Stimulated activated naive CD8-positive, alpha-beta T cell treated with anti-CD3 and anti-CD28 coated beads, Interleukin-15, Interleukin-2, amounts not matched to agents 100 ng/mL and 50 ng/mL, for 24 hours (primary cell): ENCODE results near the gene UBE4B.
A peak's percentile ranks its signal among the peaks of the same experiment; 100 is the strongest.
"Not testable (repeated sequence)": the region's sequence is repeated elsewhere in the genome, so short reads cannot be mapped to it uniquely, and the experiment has no call there.

Source experiments
- H3K27ac Mint-ChIP-seq: one replicate; pipeline ENCODE4 v1.8.0; 2021; ENCODE audit warnings: mild to moderate bottlenecking, mixed read lengths
- H3K27me3 Mint-ChIP-seq: one replicate; pipeline ENCODE4 v1.8.0; 2021; ENCODE audit warnings: mixed read lengths
- H3K36me3 Mint-ChIP-seq: one replicate; pipeline ENCODE4 v1.8.0; 2021; ENCODE audit warnings: low read depth, mixed read lengths
- H3K4me1 Mint-ChIP-seq: one replicate; pipeline ENCODE4 v1.8.0; 2021; ENCODE audit warnings: low read depth, mixed read lengths
- H3K4me3 Mint-ChIP-seq: one replicate; pipeline ENCODE4 v1.8.0; 2021; ENCODE audit warnings: mild to moderate bottlenecking, mixed read lengths
- H3K9me3 Mint-ChIP-seq: one replicate; pipeline ENCODE4 v1.8.0; 2021; ENCODE audit warnings: mixed read lengths

UBE4B gene

DNA sequence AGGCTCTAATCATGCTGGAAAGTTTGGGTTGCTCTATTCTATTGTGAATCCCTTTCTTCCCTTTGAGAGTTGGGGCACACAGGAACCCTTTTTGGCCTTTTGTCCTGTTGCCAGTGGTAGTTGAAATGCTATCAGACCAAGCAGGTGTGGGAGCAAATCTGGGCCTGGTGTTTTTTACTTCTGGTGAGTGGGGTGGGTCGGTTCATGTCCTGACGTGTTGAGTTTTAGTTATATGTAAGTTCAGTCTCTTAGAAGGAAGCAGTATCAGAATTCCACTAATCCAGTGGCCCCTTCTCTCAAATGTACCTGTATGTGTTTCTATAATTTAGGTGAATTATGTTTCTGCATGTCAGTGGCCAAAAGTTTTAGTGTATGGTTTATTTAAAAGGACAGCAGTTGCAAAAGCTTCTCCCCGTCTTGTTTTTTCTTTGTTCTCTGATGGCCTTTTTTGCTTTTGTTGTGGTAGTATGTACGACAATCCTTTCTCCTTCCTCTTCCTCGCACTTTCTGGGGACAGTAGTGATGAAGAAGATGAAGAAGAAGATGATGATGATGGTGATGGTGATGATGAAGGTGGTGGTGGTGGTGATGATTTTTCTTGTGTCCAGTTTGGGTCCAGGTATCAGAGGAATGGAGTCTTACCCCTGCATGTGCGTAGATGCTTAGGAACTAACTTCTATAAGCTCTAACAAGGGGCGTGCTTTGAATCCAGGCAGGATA is 74.2 kb downstream of the UBE4B start:
- Mint-ChIP-seq H3K9me3 (no peaks in the 10 kb centered on the region), H3K4me1 (no peaks in the 10 kb centered on the region), H3K27ac (peak overlapping the region; percentile 48), H3K27me3 (no peaks in the 10 kb centered on the region), H3K36me3 (peaks cover 56% of the 10 kb centered on the region), H3K4me3 (no peak overlapping the region)

DNA sequence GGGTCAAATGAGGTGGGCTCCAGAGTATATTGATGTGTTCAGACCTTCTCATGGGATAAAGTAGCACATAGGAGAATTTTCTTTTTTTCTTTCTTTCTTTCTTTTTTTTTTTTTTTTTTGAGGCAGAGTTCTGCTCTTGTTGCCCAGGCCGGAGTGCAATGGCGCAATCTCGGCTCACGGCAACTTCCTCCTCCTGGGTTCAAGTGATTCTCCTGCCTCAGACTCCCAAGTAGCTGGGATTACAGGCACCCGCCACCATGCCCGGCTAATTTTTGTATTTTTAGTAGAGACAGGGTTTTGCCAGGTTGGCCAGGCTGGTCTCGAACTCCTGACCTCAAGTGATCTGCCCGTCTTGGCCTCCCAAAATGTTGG is 74.7 kb downstream of the UBE4B start:
- H3K4me3 Mint-ChIP-seq, H3K27me3 Mint-ChIP-seq, H3K27ac Mint-ChIP-seq, H3K4me1 Mint-ChIP-seq, H3K9me3 Mint-ChIP-seq: not testable (repeated sequence)
- peaks cover 55% of the 10 kb centered on the region for H3K36me3 Mint-ChIP-seq

DNA sequence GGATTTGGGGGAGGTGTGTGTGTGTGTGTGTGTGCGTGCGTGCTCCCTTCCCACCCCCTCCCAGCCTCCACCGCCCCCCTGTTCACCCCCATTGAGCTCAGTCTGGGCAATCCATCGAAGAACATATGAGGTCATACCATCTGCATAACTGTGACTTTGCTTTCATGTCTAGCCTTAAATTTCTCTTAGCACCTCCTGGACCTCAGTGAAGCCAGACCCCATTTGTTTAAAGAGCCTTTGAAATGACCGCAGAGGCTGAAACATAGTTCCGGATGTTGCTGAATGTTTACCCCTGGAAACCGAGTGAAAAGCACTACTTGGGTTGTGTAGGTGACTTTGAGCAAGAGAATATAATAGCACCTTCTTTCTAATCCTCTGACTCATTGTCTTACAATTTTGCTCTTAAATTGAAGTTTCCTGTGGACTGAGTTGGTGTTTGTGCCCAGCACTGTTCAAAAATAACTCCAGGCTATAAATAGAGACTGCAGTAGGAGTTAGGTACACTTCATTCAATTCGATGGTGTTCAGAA is 75.4 kb downstream of the UBE4B start:
- Mint-ChIP-seq H3K27me3 (no peaks in the 10 kb centered on the region), H3K9me3 (no peaks in the 10 kb centered on the region), H3K27ac (no peak overlapping the region), H3K4me1 (no peaks in the 10 kb centered on the region), H3K36me3 (peaks cover 48% of the 10 kb centered on the region), H3K4me3 (no peak overlapping the region)

DNA sequence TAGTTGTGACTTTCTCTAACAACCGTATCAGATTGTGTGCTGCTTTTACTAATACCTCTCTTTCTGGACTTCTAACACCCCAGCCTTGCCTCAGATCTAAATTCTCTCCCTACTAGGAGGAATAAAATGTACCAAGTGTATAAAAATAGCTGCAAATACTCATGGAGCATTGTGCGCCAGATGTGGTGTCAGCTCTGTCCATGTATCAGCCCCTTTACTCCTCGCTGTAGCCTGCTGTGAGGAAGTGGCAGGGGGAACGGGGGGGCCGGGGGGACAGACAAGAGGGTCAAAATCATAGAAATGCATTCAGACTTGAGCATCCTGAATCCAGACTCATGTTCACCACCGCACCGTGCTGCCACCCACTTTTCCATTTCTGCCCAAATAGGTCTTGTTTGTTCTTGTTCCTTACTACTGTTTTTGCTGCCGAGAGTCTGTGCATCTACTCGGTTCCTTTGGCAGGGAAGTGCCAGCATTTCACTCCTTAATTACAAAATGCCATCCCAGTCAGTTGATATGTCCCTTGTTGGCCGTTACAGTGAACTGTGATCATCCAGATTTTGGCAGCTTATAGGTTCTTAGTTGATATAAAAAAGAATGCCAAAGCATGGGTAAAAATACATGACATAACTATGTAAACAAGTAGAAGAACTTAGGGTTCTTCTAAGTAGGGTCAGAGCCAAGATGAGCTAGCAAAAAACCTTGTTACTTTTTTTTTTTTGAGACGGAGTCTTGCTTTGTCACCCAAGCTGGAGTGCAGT is 76.4 kb downstream of the UBE4B start:
- Mint-ChIP-seq H3K27me3 (no peaks in the 10 kb centered on the region), H3K27ac (peak overlapping the region; percentile 11), H3K4me1 (no peaks in the 10 kb centered on the region), H3K9me3 (no peaks in the 10 kb centered on the region), H3K4me3 (no peak overlapping the region), H3K36me3 (peaks cover 46% of the 10 kb centered on the region)

DNA sequence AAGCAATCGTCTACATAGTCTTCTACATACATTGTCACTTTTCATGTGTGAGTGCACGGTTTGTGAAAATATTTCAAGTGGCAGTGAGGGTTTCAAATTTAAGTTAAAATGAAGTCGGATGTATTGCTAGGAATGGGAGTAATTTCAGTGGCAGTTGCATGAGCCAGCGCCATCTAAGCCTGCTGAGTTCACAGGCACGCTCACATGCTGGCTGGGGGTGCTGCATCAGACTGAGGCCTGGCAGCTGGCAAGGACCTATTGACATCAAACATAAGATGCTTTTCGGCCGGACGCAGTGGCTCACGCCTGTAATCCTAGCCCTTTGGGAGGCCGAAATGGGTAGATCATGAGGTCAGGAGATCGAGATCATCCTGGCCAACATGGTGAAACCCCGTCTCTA is 80.7 kb downstream of the UBE4B start:
- no peak overlapping the region for H3K27ac Mint-ChIP-seq
- no peaks in the 10 kb centered on the region for H3K9me3 Mint-ChIP-seq
- H3K4me1 Mint-ChIP-seq = no peaks in the 10 kb centered on the region
- no peak overlapping the region for H3K4me3 Mint-ChIP-seq
- H3K36me3 Mint-ChIP-seq = peaks cover 37% of the 10 kb centered on the region
- no peaks in the 10 kb centered on the region for H3K27me3 Mint-ChIP-seq

DNA sequence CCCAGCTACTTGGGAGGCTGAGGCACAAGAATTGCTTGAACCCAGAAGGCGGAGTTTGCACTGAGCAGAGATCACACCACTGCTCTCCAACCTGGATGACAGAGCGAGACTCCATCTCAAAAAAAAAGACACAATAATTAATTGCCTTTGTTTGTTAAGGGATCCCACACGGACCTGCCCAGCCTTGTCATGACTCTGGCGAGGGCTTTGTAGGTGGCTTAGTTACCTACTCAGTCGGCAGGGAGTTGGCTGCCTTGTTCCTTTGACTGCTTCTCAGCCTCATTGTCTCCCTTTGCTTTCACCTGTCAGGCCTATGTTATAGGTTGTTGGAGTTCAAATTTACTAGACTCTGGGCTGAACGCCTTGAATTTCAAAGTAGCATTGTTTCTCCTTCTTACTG is 82.0 kb downstream of the UBE4B start:
- H3K27ac Mint-ChIP-seq = no peak overlapping the region
- H3K27me3 Mint-ChIP-seq = no peaks in the 10 kb centered on the region
- no peak overlapping the region for H3K4me3 Mint-ChIP-seq

DNA sequence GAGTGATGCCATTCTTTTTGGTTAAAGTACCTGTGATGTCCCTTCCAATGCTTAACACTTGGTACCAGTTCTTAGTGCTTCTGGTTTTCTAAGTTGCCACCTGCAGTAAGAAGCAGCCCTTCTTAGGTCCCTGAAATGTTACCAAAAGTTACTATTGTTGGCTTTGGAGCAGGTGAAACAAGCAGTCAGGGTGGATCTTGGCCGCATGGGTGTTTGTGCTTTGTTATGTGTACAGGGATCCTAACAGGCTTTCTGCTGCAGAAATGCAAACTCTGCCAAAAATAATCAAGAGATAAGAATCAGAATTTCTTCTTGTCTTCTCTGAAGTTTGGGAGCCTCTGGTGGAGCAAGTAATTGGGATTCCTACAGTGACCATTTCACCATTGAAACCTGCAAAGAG is 84.4 kb downstream of the UBE4B start:
- Mint-ChIP-seq H3K27ac (no peak overlapping the region), H3K27me3 (no peaks in the 10 kb centered on the region), H3K9me3 (no peaks in the 10 kb centered on the region), H3K4me1 (no peaks in the 10 kb centered on the region), H3K4me3 (no peak overlapping the region), H3K36me3 (peaks cover 35% of the 10 kb centered on the region)

More for the DNA sequence above, 82.0 kb downstream of the UBE4B start:
- Mint-ChIP-seq H3K9me3 (no peaks in the 10 kb centered on the region), H3K4me1 (no peaks in the 10 kb centered on the region), H3K36me3 (peaks cover 37% of the 10 kb centered on the region)

DNA sequence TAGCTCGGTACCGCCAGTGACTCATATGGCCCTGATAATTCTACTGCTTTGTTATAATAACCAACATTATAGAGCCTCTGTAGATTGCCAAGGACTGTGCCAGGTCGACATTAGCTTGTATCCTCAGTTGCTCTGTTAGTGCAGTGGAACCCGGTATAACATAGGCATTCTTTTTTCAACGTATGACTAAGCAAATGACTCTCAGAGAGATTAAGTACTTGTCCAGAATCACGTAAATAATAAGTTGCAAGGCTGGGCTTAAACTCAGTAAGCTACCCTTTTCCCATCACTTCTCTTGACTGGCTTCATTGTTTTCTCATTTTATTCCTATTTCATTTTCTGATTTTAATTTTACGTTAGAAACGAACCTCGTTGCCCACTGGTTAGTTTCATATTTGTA is 85.1 kb downstream of the UBE4B start:
- Mint-ChIP-seq H3K4me3 (no peak overlapping the region), H3K36me3 (peaks cover 40% of the 10 kb centered on the region)

DNA sequence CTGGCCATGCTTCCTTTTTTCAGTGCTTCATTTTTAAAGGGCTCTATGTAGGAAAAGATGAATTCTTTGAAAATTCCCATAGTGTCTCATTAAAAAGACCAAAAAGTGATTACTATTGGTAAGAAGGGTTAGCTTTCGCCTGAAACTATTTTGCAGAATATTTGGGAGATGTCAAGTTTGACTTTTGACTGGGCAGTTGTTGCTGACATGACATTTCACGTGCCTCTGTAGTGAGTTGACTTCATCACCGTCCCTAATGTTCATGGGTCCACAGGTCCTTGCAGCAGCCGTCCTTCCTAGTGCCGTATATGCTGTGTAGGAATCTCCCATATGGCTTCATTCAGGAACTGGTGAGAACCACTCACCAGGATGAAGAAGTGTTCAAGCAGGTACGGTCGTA is 88.9 kb downstream of the UBE4B start:
- no peak overlapping the region for H3K4me3 Mint-ChIP-seq
- H3K27ac Mint-ChIP-seq = no peak overlapping the region
- H3K9me3 Mint-ChIP-seq = no peaks in the 10 kb centered on the region
- no peaks in the 10 kb centered on the region for H3K27me3 Mint-ChIP-seq
- peaks cover 31% of the 10 kb centered on the region for H3K36me3 Mint-ChIP-seq
- no peaks in the 10 kb centered on the region for H3K4me1 Mint-ChIP-seq

More for the DNA sequence above, 85.1 kb downstream of the UBE4B start:
- Mint-ChIP-seq H3K27ac (no peak overlapping the region), H3K27me3 (no peaks in the 10 kb centered on the region), H3K9me3 (no peaks in the 10 kb centered on the region), H3K4me1 (no peaks in the 10 kb centered on the region)

DNA sequence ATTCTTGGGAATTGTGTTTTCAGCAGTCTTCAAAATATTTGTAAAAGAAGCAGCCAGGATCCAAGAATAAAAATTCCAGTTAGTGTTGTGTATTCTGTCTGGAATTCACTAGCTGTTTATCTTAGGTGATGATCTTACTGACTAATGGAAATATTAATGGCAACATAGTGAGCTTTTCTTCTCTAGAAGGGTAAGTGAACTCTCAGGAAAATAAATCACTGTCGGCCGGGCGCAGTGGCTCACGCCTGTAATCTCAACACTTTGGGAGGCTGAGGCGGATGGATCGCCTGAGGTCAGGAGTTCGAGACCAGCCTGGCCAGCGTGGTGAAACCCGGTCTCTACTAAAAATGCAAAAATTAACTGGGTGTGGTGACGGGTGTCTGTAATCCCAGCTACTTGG is 90.2 kb downstream of the UBE4B start:
- Mint-ChIP-seq H3K27me3 (no peaks in the 10 kb centered on the region), H3K9me3 (no peaks in the 10 kb centered on the region), H3K4me1 (no peaks in the 10 kb centered on the region), H3K36me3 (peaks cover 25% of the 10 kb centered on the region), H3K27ac (no peak overlapping the region), H3K4me3 (no peak overlapping the region)

DNA sequence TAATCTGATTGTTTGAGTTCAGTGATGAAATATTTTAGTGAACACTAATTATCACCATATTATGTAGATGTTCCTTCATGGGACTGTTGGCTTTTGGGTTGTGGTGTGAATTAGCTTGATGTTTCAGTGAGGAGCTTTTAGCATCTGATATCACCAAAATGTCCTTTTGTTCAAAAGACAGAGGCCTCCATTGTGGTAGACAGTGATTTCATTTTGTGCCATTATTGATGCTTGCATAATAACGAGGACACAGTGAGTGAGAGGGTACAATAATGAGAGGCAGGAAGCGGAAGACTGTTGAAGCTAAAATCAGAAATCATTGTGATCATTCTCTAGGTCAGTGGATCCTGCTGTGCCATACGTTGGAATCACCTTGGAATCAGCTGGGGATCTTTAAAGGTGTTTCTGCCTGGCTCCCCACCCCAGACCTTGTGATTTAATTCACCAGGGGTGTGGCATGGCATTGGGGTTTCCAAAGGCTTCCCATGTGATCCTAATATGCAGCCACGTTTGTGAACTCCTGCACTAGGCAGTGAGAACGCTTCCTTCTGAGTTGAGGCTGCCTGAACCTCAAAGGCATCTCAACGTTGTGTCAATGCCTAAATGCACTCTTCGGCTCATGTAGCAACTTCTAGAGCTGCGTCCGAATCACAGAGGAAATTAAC is 95.5 kb downstream of the UBE4B start:
- H3K4me3 Mint-ChIP-seq = no peak overlapping the region
- no peaks in the 10 kb centered on the region for H3K9me3 Mint-ChIP-seq
- H3K36me3 Mint-ChIP-seq = peaks cover 19% of the 10 kb centered on the region
- no peaks in the 10 kb centered on the region for H3K27me3 Mint-ChIP-seq
- no peaks in the 10 kb centered on the region for H3K4me1 Mint-ChIP-seq
- H3K27ac Mint-ChIP-seq = no peak overlapping the region

DNA sequence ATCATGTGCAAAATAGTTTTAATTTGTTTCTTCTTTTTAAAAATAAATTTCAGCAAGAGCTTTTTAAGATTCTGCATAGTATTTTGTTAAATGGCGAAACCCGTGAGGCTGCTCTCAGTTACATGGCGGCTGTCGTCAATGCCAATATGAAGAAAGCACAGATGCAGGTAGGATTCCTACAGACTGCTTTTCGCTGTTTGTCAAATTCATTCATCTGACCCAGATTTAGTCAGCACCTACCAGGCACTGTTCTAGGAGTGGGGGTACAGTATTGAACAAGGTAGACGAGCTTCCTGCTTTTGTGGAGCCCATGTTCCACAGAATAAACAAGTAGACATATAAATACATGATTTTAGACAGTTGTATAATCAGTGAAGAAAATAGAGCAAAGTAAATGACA is 99.6 kb downstream of the UBE4B start:
- Mint-ChIP-seq H3K36me3 (peaks cover 29% of the 10 kb centered on the region), H3K9me3 (no peaks in the 10 kb centered on the region), H3K4me3 (no peak overlapping the region), H3K27me3 (no peaks in the 10 kb centered on the region), H3K27ac (no peak overlapping the region), H3K4me1 (no peaks in the 10 kb centered on the region)

DNA sequence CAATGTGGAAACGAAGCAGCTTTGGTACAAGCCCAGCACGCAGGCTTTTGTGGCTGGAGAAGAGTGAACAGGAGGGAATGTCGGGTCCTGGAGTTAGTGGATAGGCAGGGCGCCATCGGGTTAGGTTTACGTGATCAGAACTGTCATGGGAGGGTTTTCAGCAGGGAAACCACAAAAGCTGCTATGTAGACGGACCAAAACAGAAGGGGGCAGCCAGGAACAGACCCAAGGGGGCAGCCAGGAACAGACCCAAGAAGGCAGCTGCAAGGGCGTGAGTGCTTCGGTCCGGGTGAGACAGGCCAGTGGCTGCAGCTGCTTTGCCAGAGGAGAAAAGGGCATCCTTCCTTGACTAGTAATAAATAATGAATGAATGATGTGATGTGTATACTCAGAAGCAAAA is 100.1 kb downstream of the UBE4B start:
- Mint-ChIP-seq H3K27ac (no peak overlapping the region), H3K36me3 (peaks cover 31% of the 10 kb centered on the region), H3K4me3 (no peak overlapping the region), H3K27me3 (no peaks in the 10 kb centered on the region), H3K9me3 (no peaks in the 10 kb centered on the region), H3K4me1 (no peaks in the 10 kb centered on the region)

DNA sequence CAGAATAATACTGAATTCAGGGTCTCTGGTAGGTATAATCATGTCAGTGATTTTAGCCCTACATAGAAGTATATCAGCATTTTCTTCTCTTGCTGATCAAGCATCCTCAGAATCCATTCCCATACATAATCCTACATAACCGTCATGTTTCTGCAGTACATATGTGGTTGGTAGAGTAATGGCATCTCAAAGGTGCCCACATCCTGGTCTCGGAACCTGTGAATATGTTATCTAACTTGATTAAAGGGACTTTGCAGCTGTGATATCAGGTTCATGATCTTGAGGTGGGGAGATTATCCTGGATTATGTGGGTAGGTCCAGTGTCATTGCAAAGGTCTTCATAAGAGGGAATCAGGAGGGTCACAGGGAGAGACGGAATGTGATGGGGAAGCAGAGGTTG is 108.2 kb downstream of the UBE4B start:
- Mint-ChIP-seq H3K27me3 (no peaks in the 10 kb centered on the region), H3K9me3 (no peaks in the 10 kb centered on the region), H3K36me3 (peaks cover 30% of the 10 kb centered on the region), H3K4me1 (no peaks in the 10 kb centered on the region), H3K4me3 (no peak overlapping the region), H3K27ac (no peak overlapping the region)

DNA sequence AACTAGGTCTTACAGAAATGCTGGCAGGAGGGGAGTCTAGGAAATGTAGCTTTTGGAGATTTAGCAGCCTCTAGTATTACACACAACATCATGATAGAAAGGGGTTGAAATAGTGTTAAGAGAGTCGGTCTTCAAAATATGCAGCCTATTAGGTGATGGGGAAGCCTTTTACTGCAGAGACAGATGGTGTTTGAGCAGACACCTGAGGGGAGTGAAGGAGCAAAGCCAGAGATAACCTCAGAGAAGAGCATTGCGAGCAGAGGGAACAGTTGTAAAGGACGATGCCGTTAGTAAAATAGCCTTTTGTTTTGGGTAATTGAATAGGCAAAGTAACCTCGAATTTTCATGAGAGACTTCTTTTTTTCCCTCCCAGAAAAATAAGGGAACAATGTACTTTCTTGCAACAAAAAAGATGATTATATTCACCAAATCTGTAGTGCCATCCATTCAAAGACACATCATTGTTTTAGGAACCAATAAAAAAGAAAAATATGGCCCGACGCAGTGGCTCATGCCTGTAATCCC is 111.3 kb downstream of the UBE4B start:
- Mint-ChIP-seq H3K9me3 (no peaks in the 10 kb centered on the region), H3K27ac (no peak overlapping the region), H3K4me1 (no peaks in the 10 kb centered on the region), H3K27me3 (no peaks in the 10 kb centered on the region), H3K36me3 (peaks cover 20% of the 10 kb centered on the region), H3K4me3 (no peak overlapping the region)
